A549 (cell line): ENCODE results near the gene GRAMD1A.

Source experiments
- FOSL2 ChIP-seq, 2 experiments: fragments of 450-650 bp in 1 of 2; fragments of >200 bp in 1 of 2; sonication (Bioruptor Twin) in 1 of 2; formaldehyde crosslinking; IDR thresholded peaks; 2 replicates each; pipeline versions ENCODE4 v1.5.0 to v1.6.1; 2016 to 2020; ENCODE audit warnings: mild to moderate bottlenecking in 1 of 2, moderate library complexity in 1 of 2
- MAX ChIP-seq: IDR thresholded peaks from 2 replicates; pipeline ENCODE4 v1.6.1; 2012
- TF ChIP-seq, protein P1 (sequence below): fragments of >200 bp; sonication (Bioruptor Twin); formaldehyde crosslinking; IDR thresholded peaks from 3 replicates; pipeline ENCODE4 v1.5.1; 2016

- TF ChIP-seq FOSL2 (IDR thresholded peaks at IDR 0.05), result no peak
- no peak for TF ChIP-seq FOSL2 (CRISPR knock-in tag; IDR thresholded peaks at IDR 0.05)
- TF ChIP-seq, protein P1, sequence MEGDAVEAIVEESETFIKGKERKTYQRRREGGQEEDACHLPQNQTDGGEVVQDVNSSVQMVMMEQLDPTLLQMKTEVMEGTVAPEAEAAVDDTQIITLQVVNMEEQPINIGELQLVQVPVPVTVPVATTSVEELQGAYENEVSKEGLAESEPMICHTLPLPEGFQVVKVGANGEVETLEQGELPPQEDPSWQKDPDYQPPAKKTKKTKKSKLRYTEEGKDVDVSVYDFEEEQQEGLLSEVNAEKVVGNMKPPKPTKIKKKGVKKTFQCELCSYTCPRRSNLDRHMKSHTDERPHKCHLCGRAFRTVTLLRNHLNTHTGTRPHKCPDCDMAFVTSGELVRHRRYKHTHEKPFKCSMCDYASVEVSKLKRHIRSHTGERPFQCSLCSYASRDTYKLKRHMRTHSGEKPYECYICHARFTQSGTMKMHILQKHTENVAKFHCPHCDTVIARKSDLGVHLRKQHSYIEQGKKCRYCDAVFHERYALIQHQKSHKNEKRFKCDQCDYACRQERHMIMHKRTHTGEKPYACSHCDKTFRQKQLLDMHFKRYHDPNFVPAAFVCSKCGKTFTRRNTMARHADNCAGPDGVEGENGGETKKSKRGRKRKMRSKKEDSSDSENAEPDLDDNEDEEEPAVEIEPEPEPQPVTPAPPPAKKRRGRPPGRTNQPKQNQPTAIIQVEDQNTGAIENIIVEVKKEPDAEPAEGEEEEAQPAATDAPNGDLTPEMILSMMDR, result no peak
- TF ChIP-seq MAX, result no peak
Measured at GRCh38 chr19:35008891-35009341, 8.8 kb downstream of the GRAMD1A start.
